HCT116 (cell line): ENCODE data around the gene FAM13A. TPM values are rescaled to one million over a fixed set of nuclear protein-coding genes. Genes with fewer than 3 reads are reported as not detected.

Source experiments
- ATAC-seq: fragments of 200-7000 bp; cut with Tn5 transposase; 2 replicates; pipeline ENCODE4 v1.9.1; 2020; ENCODE audit warnings: mild to moderate bottlenecking, moderate library complexity
- BruUV-seq: library from RNA; stranded (reverse); fragments of 400-500 nt; replicated peaks from 2 replicates; lab custom pipeline; 2021; lab: Mats Ljungman, UMichigan
- CTCF ChIA-PET: fragments of 300-600 bp; sonication (Branson Sonifier 250); formaldehyde crosslinking; loops from one replicate; lab custom pipeline; 2021; ENCODE audit warnings: antibody characterized with exemption; lab: Charles Lee
- POLR2A ChIA-PET: fragments of 300-600, 350-600 bp; sonication (Branson Sonifier 250); formaldehyde crosslinking; loops from one replicate; lab custom pipeline; 2021; ENCODE audit warnings: antibody characterized with exemption; lab: Charles Lee
- RAD21 ChIA-PET, 2 experiments: fragments of 300-600 bp; sonication (Branson Sonifier 250); formaldehyde crosslinking; loops; one replicate each; lab custom pipeline; 2023; ENCODE audit warnings: low total read pairs in 2 of 2; ENCODE audit not compliant: uncharacterized antibody in 2 of 2, unreplicated experiment in 2 of 2, low non-redundant PET in 1 of 2; lab: Charles Lee
- DNase-seq: peaks from one replicate; pipeline ENCODE4 v3.0.0-alpha.2; 2010; ENCODE audit warnings: low read depth, low spot score
- H2AFZ ChIP-seq: fragments of 200-600 bp; shearing (Covaris generic), sonication (generic); 2 replicates; pipeline ENCODE4 v1.6.1; 2017; ENCODE audit warnings: low read depth, mixed run types, mixed read lengths, antibody characterized with exemption, low read length; ENCODE audit not compliant: poor library complexity, severe bottlenecking
- H3K27ac ChIP-seq: 2 replicates; pipeline ENCODE4 v1.5.1; 2012; ENCODE audit warnings: low read depth, low read length
- H3K27me3 ChIP-seq: fragments of 200-600 bp; sonication (generic); 2 replicates; pipeline ENCODE4 v1.6.1; 2016; ENCODE audit warnings: mixed run types, low read length, mixed read lengths; ENCODE audit not compliant: insufficient read depth
- H3K36me3 ChIP-seq, 2 experiments: fragments of 200-500 bp in 1 of 2; fragments of 200-600 bp in 1 of 2; sonication (Bioruptor generic) in 1 of 2; sonication (generic) in 1 of 2; 2 replicates each; pipeline versions ENCODE4 v1.5.1 to v1.6.1; 2014 to 2016; ENCODE audit warnings: low read length in 2 of 2, inconsistent platforms in 1 of 2, mixed read lengths in 1 of 2, mixed run types in 1 of 2; ENCODE audit not compliant: insufficient read depth in 2 of 2, control insufficient read depth in 1 of 2
- H3K4me1 ChIP-seq, 2 experiments: fragments of 200-600 bp in 1 of 2; sonication (generic) in 1 of 2; 2 replicates each; pipeline versions ENCODE4 v1.5.1 to v1.6.1; 2012 to 2017; ENCODE audit warnings: low read length in 2 of 2, inconsistent platforms in 1 of 2, mild to moderate bottlenecking in 1 of 2, mixed read lengths in 1 of 2, mixed run types in 1 of 2, moderate library complexity in 1 of 2; ENCODE audit not compliant: insufficient read depth in 2 of 2, control insufficient read depth in 1 of 2
- H3K4me2 ChIP-seq: fragments of 200-600 bp; sonication (generic); 2 replicates; pipeline ENCODE4 v1.6.1; 2017; ENCODE audit warnings: mixed run types, low read length, mixed read lengths
- H3K4me3 ChIP-seq, 2 experiments: fragments of 200-600 bp in 1 of 2; sonication (generic) in 1 of 2; replicated peaks in 1 of 2; 2 replicates each; pipeline ENCODE4 v1.5.1; 2011 to 2016; ENCODE audit warnings: low read length in 2 of 2, control low read depth in 1 of 2, low read depth in 1 of 2, mild to moderate bottlenecking in 1 of 2, mixed read lengths in 1 of 2, mixed run types in 1 of 2
- H3K79me2 ChIP-seq: fragments of 200-600 bp; sonication (generic); 2 replicates; pipeline ENCODE4 v1.6.1; 2017; ENCODE audit warnings: mild to moderate bottlenecking, mixed run types, low read length, moderate library complexity, mixed read lengths; ENCODE audit not compliant: insufficient read depth
- H3K9ac ChIP-seq: fragments of 200-600 bp; sonication (generic); 2 replicates; pipeline ENCODE4 v1.6.1; 2016; ENCODE audit warnings: low read length, mixed read lengths
- H3K9me2 ChIP-seq: fragments of 200-600 bp; sonication (generic), shearing (Covaris generic); 2 replicates; pipeline ENCODE4 v1.6.1; 2017; ENCODE audit warnings: mixed run types, mild to moderate bottlenecking, moderate library complexity; ENCODE audit not compliant: insufficient read depth
- H3K9me3 ChIP-seq, 2 experiments: fragments of 200-500 bp in 1 of 2; fragments of 200-600 bp in 1 of 2; sonication (Bioruptor generic) in 1 of 2; sonication (generic) in 1 of 2; 2 replicates each; pipeline ENCODE4 v1.6.1; 2014 to 2017; ENCODE audit warnings: low read length in 2 of 2, mixed read lengths in 2 of 2, inconsistent platforms in 1 of 2, low read depth in 1 of 2, mild to moderate bottlenecking in 1 of 2, mixed run types in 1 of 2, moderate library complexity in 1 of 2; ENCODE audit not compliant: control insufficient read depth in 1 of 2, insufficient read depth in 1 of 2
- H4K20me1 ChIP-seq: fragments of 200-600 bp; sonication (generic), shearing (Covaris generic); 2 replicates; pipeline ENCODE4 v1.6.1; 2017; ENCODE audit warnings: mixed run types, mild to moderate bottlenecking, moderate library complexity; ENCODE audit not compliant: insufficient read depth
- CBX3 ChIP-seq: IDR thresholded peaks from 2 replicates; pipeline ENCODE4 v1.6.1; 2012; ENCODE audit warnings: low read depth
- ELF1 ChIP-seq: IDR thresholded peaks from 2 replicates; pipeline ENCODE4 v1.6.1; 2012; ENCODE audit warnings: low read depth, borderline replicate concordance
- EZH2phosphoT487 ChIP-seq: fragments of 200-600 bp; IDR thresholded peaks from 2 replicates; pipeline ENCODE4 v1.6.1; 2018; ENCODE audit warnings: antibody characterized with exemption, borderline replicate concordance
- JUND ChIP-seq: IDR thresholded peaks from 2 replicates; pipeline ENCODE4 v1.6.1; 2012
- REST ChIP-seq: IDR thresholded peaks from 2 replicates; pipeline ENCODE4 v1.6.1; 2012; ENCODE audit warnings: low read depth
- SP1 ChIP-seq: IDR thresholded peaks from 2 replicates; pipeline ENCODE4 v1.6.1; 2012; ENCODE audit warnings: low read depth
- SRF ChIP-seq: IDR thresholded peaks from 2 replicates; pipeline ENCODE4 v1.6.1; 2012; ENCODE audit warnings: low read depth
- TCF7L2 ChIP-seq: IDR thresholded peaks from 2 replicates; pipeline ENCODE4 v1.7.0; 2011; ENCODE audit warnings: borderline replicate concordance, inconsistent platforms; ENCODE audit not compliant: insufficient read depth, insufficient read length; ENCODE audit errors: extremely low read depth
- intact Hi-C: fragments of 100-400 bp; cut with micrococcal nuclease; formaldehyde crosslinking; loops from 2 replicates; pipeline ENCODE4 v1.10.0; 2022
- total RNA-seq: library from RNA; stranded (reverse); gene quantifications from one replicate; pipeline ENCODE4 v1.2.1, GENCODE V29; 2021; ENCODE audit not compliant: unreplicated experiment
- TF ChIP-seq, protein P1 (sequence below), 3 experiments: fragments of 200-600 bp in 1 of 3; sonication (generic) in 1 of 3; IDR thresholded peaks in 2 of 3; conservative IDR thresholded peaks in 1 of 3; 2 replicates each; pipeline ENCODE4 v1.5.1; 2012 to 2017; ENCODE audit warnings: low read depth in 2 of 3, low read length in 2 of 3, antibody characterized with exemption in 1 of 3, borderline replicate concordance in 1 of 3, control low read depth in 1 of 3, mild to moderate bottlenecking in 1 of 3, mixed read lengths in 1 of 3, mixed run types in 1 of 3, moderate library complexity in 1 of 3; ENCODE audit not compliant: insufficient read depth in 1 of 3
- TF ChIP-seq, protein P2 (sequence below): IDR thresholded peaks from 2 replicates; pipeline ENCODE4 v1.6.1; 2011; ENCODE audit warnings: mild to moderate bottlenecking, low read length, moderate library complexity; ENCODE audit not compliant: insufficient replicate concordance; ENCODE audit errors: extremely low read depth

Gene FAM13A
- total RNA-seq, 1 experiment from 2014 or later: 17.2 TPM

- RAD21 ChIA-PET: no interaction called here
- no peaks in the 10 kb centered on the region for H3K9me2 ChIP-seq
- H3K36me3 ChIP-seq: no peaks in the 10 kb centered on the region
- BruUV-seq: no TSS peak
- H3K27me3 ChIP-seq: no peaks in the 10 kb centered on the region
- H3K79me2 ChIP-seq: no peaks in the 10 kb centered on the region
- no peak for DNase-seq
- no peak for TF ChIP-seq SP1
- no peak for TF ChIP-seq TCF7L2
- TF ChIP-seq, protein P1, sequence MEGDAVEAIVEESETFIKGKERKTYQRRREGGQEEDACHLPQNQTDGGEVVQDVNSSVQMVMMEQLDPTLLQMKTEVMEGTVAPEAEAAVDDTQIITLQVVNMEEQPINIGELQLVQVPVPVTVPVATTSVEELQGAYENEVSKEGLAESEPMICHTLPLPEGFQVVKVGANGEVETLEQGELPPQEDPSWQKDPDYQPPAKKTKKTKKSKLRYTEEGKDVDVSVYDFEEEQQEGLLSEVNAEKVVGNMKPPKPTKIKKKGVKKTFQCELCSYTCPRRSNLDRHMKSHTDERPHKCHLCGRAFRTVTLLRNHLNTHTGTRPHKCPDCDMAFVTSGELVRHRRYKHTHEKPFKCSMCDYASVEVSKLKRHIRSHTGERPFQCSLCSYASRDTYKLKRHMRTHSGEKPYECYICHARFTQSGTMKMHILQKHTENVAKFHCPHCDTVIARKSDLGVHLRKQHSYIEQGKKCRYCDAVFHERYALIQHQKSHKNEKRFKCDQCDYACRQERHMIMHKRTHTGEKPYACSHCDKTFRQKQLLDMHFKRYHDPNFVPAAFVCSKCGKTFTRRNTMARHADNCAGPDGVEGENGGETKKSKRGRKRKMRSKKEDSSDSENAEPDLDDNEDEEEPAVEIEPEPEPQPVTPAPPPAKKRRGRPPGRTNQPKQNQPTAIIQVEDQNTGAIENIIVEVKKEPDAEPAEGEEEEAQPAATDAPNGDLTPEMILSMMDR (IDR thresholded peaks at IDR 0.05 in 2 of 3, conservative IDR thresholded peaks at IDR 0.05 in 1 of 3; ENCODE audit: borderline replicate concordance in 1 of 3, insufficient read depth in 1 of 3, low read depth in 2 of 3, low read length in 2 of 3): no peak
- TF ChIP-seq, all 23 proteins: peak for 0
- CTCF ChIA-PET: interaction anchor here (4.5 kb wide), 1 partner anchor 201 kb away, joined by 61 read pairs; no protein-coding TSS in a partner anchor
- no peak overlapping the region for H3K27ac ChIP-seq
- H3K4me2 ChIP-seq: no peak overlapping the region
- intact Hi-C loops: no loop called here
- no peaks in the 10 kb centered on the region for H4K20me1 ChIP-seq
- POLR2A ChIA-PET: no interaction called here
- H3K9ac ChIP-seq: no peak overlapping the region
- H3K9me3 ChIP-seq: no peaks in the 10 kb centered on the region
- peaks cover 10 to 14% of the 10 kb centered on the region in 2 experiments; a peak in 3 of 4 replicates for H3K4me1 ChIP-seq
- no peak overlapping the region for H3K4me3 ChIP-seq
- ATAC-seq: no peak
- H2AFZ ChIP-seq: no peak overlapping the region
These were observed 235.5 kb downstream of the FAM13A start for GRCh38 chr4:88821522-88821921.

- Histone ChIP-seq H3K4me1 (peaks cover 10 to 14% of the 10 kb centered on the region in 2 experiments; a peak in 3 of 4 replicates), H3K9me3 (no peaks in the 10 kb centered on the region), H3K79me2 (no peaks in the 10 kb centered on the region), H3K27ac (no peak overlapping the region), H3K4me3 (no peak overlapping the region), H3K4me2 (no peak overlapping the region), H2AFZ (no peak overlapping the region), H3K27me3 (no peaks in the 10 kb centered on the region), H4K20me1 (no peaks in the 10 kb centered on the region), H3K36me3 (no peaks in the 10 kb centered on the region), H3K9me2 (no peaks in the 10 kb centered on the region), H3K9ac (no peak overlapping the region)
- RAD21 ChIA-PET: interaction anchor here in 1 of 2 experiments (0.8 kb wide), 1 partner anchor 203 kb away, joined by 3 read pairs; no protein-coding TSS in a partner anchor
- no TSS peak for BruUV-seq
- DNase-seq: no peak
- POLR2A ChIA-PET: no interaction called here
- CTCF ChIA-PET: interaction anchor here (4.5 kb wide), 1 partner anchor 202 kb away, joined by 61 read pairs; no protein-coding TSS in a partner anchor
- no peak for ATAC-seq
- intact Hi-C loops: no loop called here
- TF ChIP-seq REST (no peak), CBX3 (no peak), ELF1 (no peak), SP1 (no peak), JUND (no peak), SRF (no peak), EZH2phosphoT487 (no peak)
- TF ChIP-seq, protein P2, sequence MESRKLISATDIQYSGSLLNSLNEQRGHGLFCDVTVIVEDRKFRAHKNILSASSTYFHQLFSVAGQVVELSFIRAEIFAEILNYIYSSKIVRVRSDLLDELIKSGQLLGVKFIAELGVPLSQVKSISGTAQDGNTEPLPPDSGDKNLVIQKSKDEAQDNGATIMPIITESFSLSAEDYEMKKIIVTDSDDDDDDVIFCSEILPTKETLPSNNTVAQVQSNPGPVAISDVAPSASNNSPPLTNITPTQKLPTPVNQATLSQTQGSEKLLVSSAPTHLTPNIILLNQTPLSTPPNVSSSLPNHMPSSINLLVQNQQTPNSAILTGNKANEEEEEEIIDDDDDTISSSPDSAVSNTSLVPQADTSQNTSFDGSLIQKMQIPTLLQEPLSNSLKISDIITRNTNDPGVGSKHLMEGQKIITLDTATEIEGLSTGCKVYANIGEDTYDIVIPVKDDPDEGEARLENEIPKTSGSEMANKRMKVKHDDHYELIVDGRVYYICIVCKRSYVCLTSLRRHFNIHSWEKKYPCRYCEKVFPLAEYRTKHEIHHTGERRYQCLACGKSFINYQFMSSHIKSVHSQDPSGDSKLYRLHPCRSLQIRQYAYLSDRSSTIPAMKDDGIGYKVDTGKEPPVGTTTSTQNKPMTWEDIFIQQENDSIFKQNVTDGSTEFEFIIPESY: no peak
These were observed 236.1 kb downstream of the FAM13A start for GRCh38 chr4:88820698-88821415.
